Neural progenitor cell (in vitro differentiated cells): ENCODE measurements around the gene WDPCP. TPM values are rescaled to one million over a fixed set of nuclear protein-coding genes. Genes with fewer than 3 reads are reported as not detected.
"Not testable (repeated sequence)": the region's sequence is repeated elsewhere in the genome, so short reads cannot be mapped to it uniquely, and the experiment has no call there.

Source experiments
- DNase-seq: peaks from one replicate; pipeline ENCODE4 v3.0.0-alpha.2; 2016; ENCODE audit warnings: low spot score
- H2AFZ ChIP-seq: fragments of 200-600 bp; sonication (generic); replicated peaks from 2 replicates; pipeline ENCODE4 v1.6.1; 2016; ENCODE audit warnings: antibody characterized with exemption
- H3F3A ChIP-seq: fragments of 200-600 bp; sonication (generic); 2 replicates; pipeline ENCODE4 v1.6.1; 2016; ENCODE audit warnings: antibody characterized with exemption, low read depth
- H3K27ac ChIP-seq: fragments of 200-600 bp; sonication (generic); 2 replicates; pipeline ENCODE4 v1.5.1; 2016; ENCODE audit warnings: mild to moderate bottlenecking
- H3K27me3 ChIP-seq: fragments of 200-600 bp; sonication (generic); 2 replicates; pipeline ENCODE4 v1.6.1; 2016; ENCODE audit warnings: mild to moderate bottlenecking, moderate library complexity
- H3K36me3 ChIP-seq: fragments of 200-600 bp; sonication (generic); 2 replicates; pipeline ENCODE4 v1.5.1; 2016
- H3K4me1 ChIP-seq: fragments of 200-600 bp; sonication (generic); 2 replicates; pipeline ENCODE4 v1.6.1; 2016; ENCODE audit warnings: mixed run types
- H3K4me2 ChIP-seq: fragments of 200-600 bp; sonication (generic); 2 replicates; pipeline ENCODE4 v1.6.1; 2016
- H3K4me3 ChIP-seq: fragments of 200-600 bp; sonication (generic); 2 replicates; pipeline ENCODE4 v1.5.1; 2016
- H3K79me2 ChIP-seq: fragments of 200-600 bp; sonication (generic); 2 replicates; pipeline ENCODE4 v1.6.1; 2016; ENCODE audit warnings: low read depth
- H3K9ac ChIP-seq: fragments of 200-600 bp; sonication (generic); 2 replicates; pipeline ENCODE4 v1.6.1; 2016
- H3K9me3 ChIP-seq: fragments of 200-600 bp; sonication (generic); 2 replicates; pipeline ENCODE4 v1.5.1; 2016; ENCODE audit warnings: low read depth
- H4K20me1 ChIP-seq: fragments of 200-600 bp; sonication (generic); 2 replicates; pipeline ENCODE4 v1.6.1; 2016; ENCODE audit warnings: low read depth
- H3K27ac Mint-ChIP-seq: 3 replicates; pipeline ENCODE4 v1.8.0; 2021; ENCODE audit warnings: mixed read lengths
- H3K27me3 Mint-ChIP-seq: 2 replicates; pipeline ENCODE4 v1.8.0; 2022; ENCODE audit warnings: low read depth, mild to moderate bottlenecking, inconsistent platforms, moderate library complexity, mixed read lengths; ENCODE audit not compliant: insufficient read depth
- H3K36me3 Mint-ChIP-seq: 3 replicates; pipeline ENCODE4 v1.8.0; 2021; ENCODE audit warnings: mixed read lengths
- H3K4me1 Mint-ChIP-seq: 3 replicates; pipeline ENCODE4 v1.8.0; 2021; ENCODE audit warnings: mixed read lengths
- H3K4me3 Mint-ChIP-seq: 3 replicates; pipeline ENCODE4 v1.8.0; 2021; ENCODE audit warnings: mild to moderate bottlenecking, moderate library complexity, mixed read lengths
- H3K9me3 Mint-ChIP-seq: 3 replicates; pipeline ENCODE4 v1.8.0; 2020; ENCODE audit warnings: mixed read lengths
- CTCF ChIP-seq: fragments of 200-600 bp; sonication (generic); IDR thresholded peaks from 2 replicates; pipeline ENCODE4 v1.5.1; 2017; ENCODE audit warnings: antibody characterized with exemption, mild to moderate bottlenecking
- EZH2 ChIP-seq: fragments of 200-600 bp; sonication (generic); IDR thresholded peaks from 2 replicates; pipeline ENCODE4 v1.6.1; 2017; ENCODE audit warnings: antibody characterized with exemption, mild to moderate bottlenecking, moderate library complexity
- EZH2phosphoT487 ChIP-seq: fragments of 200-600 bp; sonication (generic); IDR thresholded peaks from 2 replicates; pipeline ENCODE4 v1.6.1; 2017; ENCODE audit warnings: antibody characterized with exemption
- total RNA-seq: library from RNA; depleted of rRNA; stranded (reverse); fragments of >200 nt; gene quantifications from 2 replicates; pipeline ENCODE4 v1.2.3, GENCODE V29; 2015; ENCODE audit warnings: low replicate concordance

WDPCP gene
- total RNA-seq, 1 donor from 2014 or later, result 11.4 TPM

- no peak for TF ChIP-seq EZH2phosphoT487
- TF ChIP-seq CTCF, result no peak
- no peak for TF ChIP-seq EZH2
- Histone ChIP-seq H3K4me1 (peaks cover 54% of the 10 kb centered on the region), H3F3A (peaks cover 53% of the 10 kb centered on the region), H3K79me2 (peaks cover 12% of the 10 kb centered on the region), H3K27ac (peak overlapping the region; percentile 92), H3K4me2 (peak overlapping the region; percentile 26), H2AFZ (peak overlapping the region; percentile 80), H3K27me3 (no peaks in the 10 kb centered on the region), H3K9ac (peak overlapping the region; percentile 10), H4K20me1 (no peaks in the 10 kb centered on the region), H3K9me3 (no peaks in the 10 kb centered on the region), H3K36me3 (no peaks in the 10 kb centered on the region), H3K4me3 (peak overlapping the region; percentile 19)
- Mint-ChIP-seq H3K27ac (no peak overlapping the region), H3K4me3 (no peak overlapping the region), H3K27me3 (no peaks in the 10 kb centered on the region), H3K4me1 (peaks cover 21% of the 10 kb centered on the region), H3K36me3 (no peaks in the 10 kb centered on the region), H3K9me3 (no peaks in the 10 kb centered on the region)
- DNase-seq, result peak; percentile 52
These were observed 26.2 kb upstream of the WDPCP start for GRCh38 chr2:63614448-63614968.

- Histone ChIP-seq H3K9ac (no peak overlapping the region), H3K4me3 (peak overlapping the region; percentile 23), H2AFZ (peak overlapping the region; percentile 51), H3K4me2 (peak overlapping the region; percentile 26), H3K27ac (peak overlapping the region; percentile 92), H3F3A (peaks cover 53% of the 10 kb centered on the region), H3K4me1 (peaks cover 54% of the 10 kb centered on the region), H3K79me2 (peaks cover 12% of the 10 kb centered on the region), H3K27me3 (no peaks in the 10 kb centered on the region), H3K9me3 (no peaks in the 10 kb centered on the region), H3K36me3 (no peaks in the 10 kb centered on the region), H4K20me1 (no peaks in the 10 kb centered on the region)
- H3K27ac Mint-ChIP-seq, result no peak overlapping the region
- H3K4me1 Mint-ChIP-seq, result peaks cover 20% of the 10 kb centered on the region
- H3K36me3 Mint-ChIP-seq, result no peaks in the 10 kb centered on the region
- no peaks in the 10 kb centered on the region for H3K9me3 Mint-ChIP-seq
- H3K4me3 Mint-ChIP-seq, result no peak overlapping the region
- no peak for TF ChIP-seq EZH2
- TF ChIP-seq EZH2phosphoT487, result no peak
- no peak for TF ChIP-seq CTCF
- peak; percentile 40 for DNase-seq
- no peaks in the 10 kb centered on the region for H3K27me3 Mint-ChIP-seq
These were observed 25.2 kb upstream of the WDPCP start for GRCh38 chr2:63613391-63613901.

- H3F3A ChIP-seq, result peaks cover 45% of the 10 kb centered on the region
- peaks cover 5% of the 10 kb centered on the region for H3K36me3 ChIP-seq
- Mint-ChIP-seq H3K4me1 (peaks cover 19% of the 10 kb centered on the region), H3K27me3 (no peaks in the 10 kb centered on the region), H3K36me3 (peaks cover 12% of the 10 kb centered on the region), H3K27ac (no peak overlapping the region), H3K4me3 (no peak overlapping the region), H3K9me3 (no peaks in the 10 kb centered on the region)
- no peak for DNase-seq
- no peak overlapping the region for H3K4me2 ChIP-seq
- no peak overlapping the region for H2AFZ ChIP-seq
- H3K9ac ChIP-seq, result no peak overlapping the region
- H3K27ac ChIP-seq, result no peak overlapping the region
- no peak overlapping the region for H3K4me3 ChIP-seq
- TF ChIP-seq EZH2phosphoT487 (no peak), EZH2 (no peak), CTCF (no peak)
- no peaks in the 10 kb centered on the region for H4K20me1 ChIP-seq
- no peaks in the 10 kb centered on the region for H3K9me3 ChIP-seq
- no peaks in the 10 kb centered on the region for H3K27me3 ChIP-seq
- peaks cover 29% of the 10 kb centered on the region for H3K4me1 ChIP-seq
- peaks cover 12% of the 10 kb centered on the region for H3K79me2 ChIP-seq
These were observed 22.2 kb upstream of the WDPCP start for GRCh38 chr2:63610525-63610924.

GRCh38 chr2:63608865-63609264 lies 20.6 kb upstream of the WDPCP start:
- H3K9me3 ChIP-seq, DNase-seq, H3K4me3 Mint-ChIP-seq, H2AFZ ChIP-seq, H4K20me1 ChIP-seq, H3K9me3 Mint-ChIP-seq, H3K4me3 ChIP-seq, H3K4me1 Mint-ChIP-seq, H3K27me3 ChIP-seq, H3K9ac ChIP-seq, H3K27ac Mint-ChIP-seq, H3K4me2 ChIP-seq, H3K27me3 Mint-ChIP-seq, H3K27ac ChIP-seq: not testable (repeated sequence)
- H3K79me2 ChIP-seq, result peaks cover 12% of the 10 kb centered on the region
- peaks cover 12% of the 10 kb centered on the region for H3K4me1 ChIP-seq
- peaks cover 29% of the 10 kb centered on the region for H3F3A ChIP-seq
- H3K36me3 ChIP-seq, result peaks cover 18% of the 10 kb centered on the region
- peaks cover 19% of the 10 kb centered on the region for H3K36me3 Mint-ChIP-seq
